Esophagus muscularis mucosa (tissue), 4 donors: ENCODE results near the gene PCDH15.

Experiments
- EP300 ChIP-seq: sonication (generic); formaldehyde crosslinking; IDR thresholded peaks from one replicate; pipeline ENCODE4 v1.6.1; 2017; ENCODE audit warnings: antibody characterized with exemption
- POLR2A ChIP-seq: fragments of 450-650 bp; IDR thresholded peaks from one replicate; pipeline ENCODE4 v1.6.1; 2017; ENCODE audit warnings: antibody characterized with exemption, moderate library complexity, mild to moderate bottlenecking, low read depth
- POLR2AphosphoS5 ChIP-seq, 2 donors: sonication (generic); formaldehyde crosslinking; IDR thresholded peaks; one replicate each; pipeline ENCODE4 v1.6.1; 2017; ENCODE audit warnings: antibody characterized with exemption in 2 of 2
- TF ChIP-seq, protein P1 (sequence below), 3 experiments: fragments of 200-600 bp in 2 of 3; fragments of 450-650 bp in 1 of 3; sonication (generic) in 2 of 3; IDR thresholded peaks; one replicate each; pipeline ENCODE4 v1.5.1; 2017 to 2019; ENCODE audit warnings: antibody characterized with exemption in 3 of 3, mild to moderate bottlenecking in 2 of 3, moderate library complexity in 1 of 3

DNA sequence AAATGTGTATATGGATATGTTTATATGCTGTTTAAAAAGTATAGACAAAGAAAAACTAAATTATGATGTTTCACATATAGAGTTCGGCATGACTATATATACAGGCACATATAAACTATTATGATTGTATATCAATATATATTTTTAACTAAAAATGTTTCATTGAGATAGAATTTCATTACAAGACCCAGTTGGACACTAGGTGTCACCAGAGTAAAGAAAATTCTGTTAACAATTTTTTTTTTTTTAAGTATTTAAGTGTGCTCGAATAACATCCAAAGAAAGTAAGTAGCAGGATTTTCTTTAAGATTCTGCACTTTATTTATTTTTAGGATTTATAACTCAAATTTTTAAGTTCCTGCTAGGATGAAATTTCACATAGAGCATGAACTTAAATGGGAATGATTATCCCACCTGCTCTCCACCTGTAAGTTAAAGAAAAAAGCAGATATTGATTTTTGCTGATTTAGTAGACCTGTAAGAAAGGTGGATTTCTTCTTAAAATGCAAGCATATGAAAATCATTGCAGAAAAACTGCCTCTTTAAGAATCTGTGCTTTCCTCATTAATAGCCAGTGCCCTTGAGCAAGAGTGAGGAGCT lies 961.5 kb downstream of the PCDH15 start:
- TF ChIP-seq, protein P1, sequence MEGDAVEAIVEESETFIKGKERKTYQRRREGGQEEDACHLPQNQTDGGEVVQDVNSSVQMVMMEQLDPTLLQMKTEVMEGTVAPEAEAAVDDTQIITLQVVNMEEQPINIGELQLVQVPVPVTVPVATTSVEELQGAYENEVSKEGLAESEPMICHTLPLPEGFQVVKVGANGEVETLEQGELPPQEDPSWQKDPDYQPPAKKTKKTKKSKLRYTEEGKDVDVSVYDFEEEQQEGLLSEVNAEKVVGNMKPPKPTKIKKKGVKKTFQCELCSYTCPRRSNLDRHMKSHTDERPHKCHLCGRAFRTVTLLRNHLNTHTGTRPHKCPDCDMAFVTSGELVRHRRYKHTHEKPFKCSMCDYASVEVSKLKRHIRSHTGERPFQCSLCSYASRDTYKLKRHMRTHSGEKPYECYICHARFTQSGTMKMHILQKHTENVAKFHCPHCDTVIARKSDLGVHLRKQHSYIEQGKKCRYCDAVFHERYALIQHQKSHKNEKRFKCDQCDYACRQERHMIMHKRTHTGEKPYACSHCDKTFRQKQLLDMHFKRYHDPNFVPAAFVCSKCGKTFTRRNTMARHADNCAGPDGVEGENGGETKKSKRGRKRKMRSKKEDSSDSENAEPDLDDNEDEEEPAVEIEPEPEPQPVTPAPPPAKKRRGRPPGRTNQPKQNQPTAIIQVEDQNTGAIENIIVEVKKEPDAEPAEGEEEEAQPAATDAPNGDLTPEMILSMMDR (IDR thresholded peaks at IDR 0.05), result peak in 2 of 3 experiments; percentile 33 to 38
- no peak for TF ChIP-seq EP300
- TF ChIP-seq POLR2A, result no peak
- no peak for TF ChIP-seq POLR2AphosphoS5 (IDR thresholded peaks at IDR 0.05)
